ENCODE data around the gene EIF3B.
"Not testable (repeated sequence)": the region's sequence is repeated elsewhere in the genome, so short reads cannot be mapped to it uniquely, and the experiment has no call there.

EIF3B gene

DNA sequence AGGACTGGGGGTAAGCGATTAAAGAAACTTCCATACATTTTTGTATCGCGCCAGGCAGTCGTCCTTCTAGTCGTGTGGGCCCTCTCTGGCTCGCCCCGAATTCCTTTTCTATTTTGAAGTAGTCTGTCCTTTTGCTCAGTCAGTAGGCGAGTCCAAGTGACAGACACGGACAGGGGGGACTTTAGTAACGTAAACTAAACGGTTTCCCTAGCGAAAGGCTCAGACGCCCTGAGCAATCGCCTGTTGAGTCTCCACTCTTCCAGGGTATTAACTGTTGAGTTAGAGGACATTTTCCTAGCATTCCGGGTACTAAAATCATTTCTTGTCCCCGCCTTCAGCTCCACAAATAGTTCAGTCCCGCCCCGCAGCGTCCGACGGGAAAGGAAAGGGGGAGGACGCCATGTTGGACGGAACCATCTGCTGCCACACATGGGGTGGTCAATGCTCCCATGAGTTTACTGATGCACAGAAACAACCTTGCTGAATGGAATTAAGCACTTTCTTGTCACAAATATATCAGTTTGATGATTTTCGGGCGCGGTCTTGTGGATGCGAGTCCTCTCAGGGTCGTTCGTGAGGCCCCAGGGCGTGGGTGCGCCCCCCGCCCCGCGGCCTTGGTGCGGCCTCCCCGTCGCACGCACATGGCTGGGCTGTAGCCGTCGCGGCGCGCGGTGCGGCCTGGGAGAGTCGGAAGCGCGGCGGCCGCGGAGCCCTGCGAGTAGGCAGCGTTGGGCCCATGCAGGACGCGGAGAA lies at the start of gene EIF3B:
EIF3B (plus strand) TSS at position 642 of the 753 bp plus-strand sequence; CDS start at position 737, 95 bp downstream.
- Histone ChIP-seq H3K4me3 (peak within 1 kb of the TSS; percentile 88 to 100 (median 97)), H3K4me2 (peak within 1 kb of the TSS; percentile 82 to 98 (median 95)), H3K4me1 (peaks cover 43 to 49% (median 46%) of the 10 kb centered on the region in 10 experiments), H3K27ac (peak within 1 kb of the TSS; percentile 96 to 100 (median 100)), H3K36me3 (peaks cover 19 to 36% (median 34%) of the 10 kb centered on the region in 11 experiments), H4K20me1 (peaks cover 41 to 46% (median 45%) of the 10 kb centered on the region in 11 experiments), H3K9me3 (replicated peaks in 1 of 11) (no peaks in the 10 kb centered on the region), H3K27me3 (no peaks in the 10 kb centered on the region), H3K9ac (peak within 1 kb of the TSS; percentile 94 to 100 (median 99))
- TF ChIP-seq Cebpa-rat (IDR thresholded peaks at IDR 0.05) = no peak

DNA sequence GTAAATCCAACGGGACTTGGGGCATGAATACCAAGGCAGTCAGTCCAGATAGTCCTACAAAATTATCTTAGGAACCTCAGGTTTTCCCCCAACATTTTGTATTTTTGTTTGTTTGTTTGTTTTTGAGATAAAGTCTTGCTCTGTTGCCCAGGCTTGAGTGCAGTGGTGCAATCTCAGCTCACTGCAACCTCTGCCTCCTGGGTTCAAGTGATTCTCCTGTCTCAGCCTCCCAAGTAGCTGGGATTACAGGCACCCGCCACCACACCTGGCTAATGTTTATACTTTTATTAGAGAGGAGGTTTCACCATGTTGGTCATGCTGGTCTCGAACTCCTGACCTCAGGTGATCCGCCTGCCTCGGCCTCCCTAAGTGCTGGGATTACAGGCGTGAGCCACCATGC lies 49.4 kb upstream of the EIF3B start:
- H3K27me3 ChIP-seq, H3K4me3 ChIP-seq, H3K27ac ChIP-seq: not testable (repeated sequence)
- peak overlapping the region in 9 of 11 experiments; percentile 7 to 71 (median 18); a peak in 10 of 22 replicates for H3K4me2 ChIP-seq
- peaks cover 45 to 84% (median 55%) of the 10 kb centered on the region in 10 experiments for H3K4me1 ChIP-seq
- peaks cover 0 to 17% (median 13%) of the 10 kb centered on the region in 11 experiments; a peak in 13 of 22 replicates for H3K9me3 ChIP-seq (replicated peaks in 1 of 11)
- peaks cover 7 to 91% (median 25%) of the 10 kb centered on the region in 11 experiments; a peak in 13 of 22 replicates for H4K20me1 ChIP-seq
- peaks cover 5 to 43% (median 13%) of the 10 kb centered on the region in 11 experiments; a peak in 17 of 22 replicates for H3K36me3 ChIP-seq
- H3K9ac ChIP-seq = peak overlapping the region in 2 of 11 experiments; percentile 30; a peak in 3 of 22 replicates

DNA sequence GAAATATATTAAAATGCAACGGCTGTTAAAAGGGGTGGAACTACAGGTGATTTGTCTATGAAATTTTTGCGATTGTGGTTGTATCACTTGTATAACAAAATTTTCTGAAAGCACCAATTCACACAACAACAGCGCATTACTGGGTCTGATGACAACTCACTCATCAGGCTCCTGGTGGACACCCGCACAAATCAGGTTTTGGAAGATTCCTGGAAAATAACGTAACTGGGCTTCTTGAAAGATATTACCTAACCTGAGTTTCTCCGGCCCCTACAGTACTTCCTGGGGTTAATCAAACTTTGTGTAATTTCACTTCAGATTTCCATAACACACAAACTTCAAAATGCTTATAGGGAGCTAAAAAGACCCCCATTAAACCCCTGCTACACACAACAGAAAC lies 47.9 kb upstream of the EIF3B start:
- no peak for TF ChIP-seq Cebpa-rat (IDR thresholded peaks at IDR 0.05)
- Histone ChIP-seq H3K27ac (no peak overlapping the region), H4K20me1 (peaks cover 7 to 90% (median 30%) of the 10 kb centered on the region in 11 experiments; a peak in 13 of 22 replicates), H3K9ac (peak overlapping the region in 2 of 11 experiments; percentile 23 to 53; a peak in 2 of 22 replicates), H3K9me3 (replicated peaks in 1 of 11) (peaks cover 0 to 16% (median 13%) of the 10 kb centered on the region in 11 experiments; a peak in 13 of 22 replicates), H3K4me1 (peaks cover 43 to 84% (median 54%) of the 10 kb centered on the region in 10 experiments), H3K4me2 (peak overlapping the region; percentile 54 to 90 (median 74); a peak in 21 of 22 replicates), H3K36me3 (peaks cover 5 to 43% (median 13%) of the 10 kb centered on the region in 11 experiments; a peak in 17 of 22 replicates), H3K4me3 (peak overlapping the region in 1 of 10 experiments; percentile 23; a peak in 1 of 20 replicates), H3K27me3 (no peaks in the 10 kb centered on the region)

DNA sequence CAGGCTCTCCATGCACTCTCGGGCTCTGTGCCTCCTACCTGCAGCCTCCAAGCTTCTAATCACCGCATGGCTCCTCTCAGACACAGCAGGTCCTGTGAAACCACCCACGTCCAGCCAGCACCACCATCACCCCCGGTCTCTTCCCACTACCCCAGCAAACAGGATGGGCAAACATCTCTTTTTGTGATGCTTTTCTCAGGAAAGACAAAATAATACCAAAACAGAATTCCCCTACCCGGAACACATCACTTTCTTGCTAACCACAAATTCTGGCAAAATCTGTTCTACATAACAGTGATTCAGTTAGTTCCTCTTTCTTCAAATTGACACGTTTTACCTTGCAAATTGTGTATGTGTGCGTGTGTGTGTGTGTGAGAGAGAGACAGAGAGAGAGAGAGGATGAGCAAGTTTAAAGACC lies 46.9 kb upstream of the EIF3B start:
- Histone ChIP-seq H3K4me1 (peaks cover 50 to 85% (median 60%) of the 10 kb centered on the region in 10 experiments), H3K4me2 (peak overlapping the region; percentile 54 to 90 (median 74)), H3K4me3 (peak overlapping the region in 2 of 10 experiments; percentile 23 to 28; a peak in 3 of 20 replicates), H3K27ac (peak overlapping the region in 5 of 11 experiments; percentile 12 to 40 (median 31); a peak in 7 of 22 replicates), H3K36me3 (peaks cover 5 to 43% (median 13%) of the 10 kb centered on the region in 11 experiments; a peak in 17 of 22 replicates), H3K9ac (peak overlapping the region in 4 of 11 experiments; percentile 28 to 53 (median 42); a peak in 5 of 22 replicates), H3K27me3 (no peaks in the 10 kb centered on the region), H3K9me3 (replicated peaks in 1 of 11) (peaks cover 0 to 10% (median 5%) of the 10 kb centered on the region in 11 experiments; a peak in 13 of 22 replicates), H4K20me1 (peaks cover 15 to 94% (median 39%) of the 10 kb centered on the region in 11 experiments; a peak in 15 of 22 replicates)
- TF ChIP-seq Cebpa-rat (IDR thresholded peaks at IDR 0.05) = no peak

DNA sequence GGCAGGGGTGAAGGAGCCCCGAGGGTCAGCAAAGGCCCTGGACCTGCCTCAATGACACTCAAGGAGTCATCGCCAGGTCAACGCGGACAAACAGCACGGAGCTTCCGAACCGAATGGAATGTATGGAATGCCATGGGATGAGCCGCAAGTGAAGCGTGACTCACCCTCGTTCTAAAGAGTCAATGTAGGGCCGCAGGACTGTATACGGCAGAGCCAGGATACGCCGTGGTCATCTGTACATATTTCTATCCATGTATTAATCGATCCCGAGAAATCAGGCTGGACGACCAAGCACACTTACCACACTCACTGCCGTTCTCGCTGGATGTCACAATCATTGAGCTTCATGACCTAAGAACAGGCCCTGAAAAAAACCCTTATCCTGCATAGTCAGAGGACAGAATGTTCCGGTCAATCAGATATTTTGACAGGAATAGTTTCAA lies 44.7 kb upstream of the EIF3B start:
- H3K36me3 ChIP-seq = peaks cover 5 to 35% (median 13%) of the 10 kb centered on the region in 11 experiments; a peak in 17 of 22 replicates
- H3K4me2 ChIP-seq = peak overlapping the region in 5 of 11 experiments; percentile 29 to 95 (median 80); a peak in 5 of 22 replicates
- H3K9ac ChIP-seq = no peak overlapping the region
- H3K27me3 ChIP-seq = no peaks in the 10 kb centered on the region
- H3K4me3 ChIP-seq = no peak overlapping the region
- 0 out of 22 replicates have a peak overlapping the region, but pooled peaks of 1 of the 11 experiments have one; percentile 28 for H3K27ac ChIP-seq
- peaks cover 15 to 79% (median 39%) of the 10 kb centered on the region in 11 experiments; a peak in 15 of 22 replicates for H4K20me1 ChIP-seq
- H3K9me3 ChIP-seq (replicated peaks in 1 of 11) = no peaks in the 10 kb centered on the region; a peak in 2 of 22 replicates
- H3K4me1 ChIP-seq = peaks cover 57 to 83% (median 66%) of the 10 kb centered on the region in 10 experiments
- no peak for TF ChIP-seq Cebpa-rat (IDR thresholded peaks at IDR 0.05)

DNA sequence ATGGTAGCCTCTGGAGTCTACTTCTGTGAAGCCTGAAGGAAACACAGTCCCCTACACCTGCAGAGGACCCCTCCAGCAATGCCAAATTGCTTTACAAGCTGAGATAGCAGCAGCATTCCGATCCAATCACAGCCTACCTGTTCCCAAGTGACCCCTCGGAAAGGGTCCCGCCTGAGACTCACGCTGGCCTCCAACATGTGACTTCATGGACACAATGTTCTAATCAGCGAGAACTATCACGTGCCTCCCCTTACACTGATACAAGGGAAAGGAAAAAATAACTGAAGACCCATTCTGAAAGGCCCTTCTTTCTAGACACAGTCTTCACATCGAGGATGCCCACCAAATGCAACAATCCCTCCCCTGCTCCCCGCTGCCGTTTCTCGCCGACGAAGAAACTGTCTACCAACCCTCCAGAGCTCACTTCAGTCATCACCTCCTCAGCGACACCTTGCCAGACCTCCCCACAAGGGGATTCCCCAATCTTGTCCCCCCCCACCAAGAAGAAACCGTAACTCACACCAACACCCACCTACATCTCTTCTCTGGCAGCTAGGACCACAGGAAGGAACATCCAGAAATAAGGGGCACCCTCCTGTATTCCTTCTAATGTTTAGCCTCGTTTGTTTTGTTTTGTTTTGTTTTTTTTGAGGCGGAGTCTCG lies 42.2 kb upstream of the EIF3B start:
- Histone ChIP-seq H3K27me3 (no peaks in the 10 kb centered on the region), H3K4me1 (peaks cover 55 to 70% (median 61%) of the 10 kb centered on the region in 10 experiments), H3K9me3 (replicated peaks in 1 of 11) (peaks cover 0 to 13% (median 7%) of the 10 kb centered on the region in 11 experiments; a peak in 10 of 22 replicates), H3K27ac (peak overlapping the region in 1 of 11 experiments; percentile 31; a peak in 1 of 22 replicates), H3K9ac (peak overlapping the region in 3 of 11 experiments; percentile 91 to 99 (median 95); a peak in 5 of 22 replicates), H3K36me3 (peaks cover 5 to 21% (median 13%) of the 10 kb centered on the region in 11 experiments; a peak in 17 of 22 replicates), H3K4me2 (peak overlapping the region; percentile 47 to 98 (median 92)), H3K4me3 (peak overlapping the region in 3 of 10 experiments; percentile 71 to 95 (median 79); a peak in 6 of 20 replicates), H4K20me1 (peaks cover 11 to 54% (median 26%) of the 10 kb centered on the region in 11 experiments; a peak in 14 of 22 replicates)
- no peak for TF ChIP-seq Cebpa-rat (IDR thresholded peaks at IDR 0.05)

DNA sequence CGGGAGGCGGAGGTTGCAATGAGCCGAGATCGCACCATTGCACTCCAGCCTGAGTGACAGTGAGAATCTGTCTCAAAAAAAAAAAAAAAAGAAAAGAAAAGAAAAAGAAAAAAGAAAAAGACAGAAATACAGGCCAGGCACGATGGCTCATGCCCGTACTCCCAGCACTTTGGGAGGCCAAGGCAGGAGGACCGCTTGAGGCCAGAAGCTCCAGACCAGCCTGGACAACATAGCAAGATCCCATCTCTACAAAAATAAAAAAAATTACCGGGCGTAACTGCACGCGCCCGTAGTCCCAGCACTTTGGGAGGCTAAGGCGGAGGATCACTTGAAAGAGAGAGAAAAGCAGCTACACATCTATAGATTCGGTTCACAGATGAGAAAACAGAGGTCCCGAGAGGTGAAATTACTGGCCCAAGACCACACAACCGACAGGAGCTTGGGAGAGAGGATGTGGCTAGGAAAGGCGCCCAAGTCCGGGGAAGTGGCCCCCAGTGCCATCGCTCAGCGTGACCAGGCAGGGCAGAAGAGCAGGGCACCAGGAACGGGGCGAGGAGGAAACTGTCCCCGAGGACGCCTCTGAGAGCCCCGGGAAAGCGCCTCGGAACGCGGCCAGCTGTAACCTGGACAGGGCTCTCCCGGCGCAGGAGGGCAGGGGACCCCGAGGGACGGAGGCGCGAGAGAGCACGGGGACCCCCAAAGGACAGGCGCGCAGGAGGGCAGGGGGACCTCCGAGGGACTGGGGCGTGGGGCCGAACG lies 41.0 kb upstream of the EIF3B start:
- peak overlapping the region; percentile 80 to 95 (median 88) for H3K27ac ChIP-seq
- TF ChIP-seq Cebpa-rat (IDR thresholded peaks at IDR 0.05) = no peak
- H3K4me1 ChIP-seq = peaks cover 55 to 70% (median 61%) of the 10 kb centered on the region in 10 experiments
- peak overlapping the region; percentile 84 to 99 (median 90) for H3K9ac ChIP-seq
- peaks cover 5 to 18% (median 13%) of the 10 kb centered on the region in 11 experiments; a peak in 17 of 22 replicates for H3K36me3 ChIP-seq
- peaks cover 0 to 13% (median 7%) of the 10 kb centered on the region in 11 experiments; a peak in 10 of 22 replicates for H3K9me3 ChIP-seq (replicated peaks in 1 of 11)
- H3K27me3 ChIP-seq = no peaks in the 10 kb centered on the region
- H3K4me3 ChIP-seq = peak overlapping the region; percentile 71 to 95 (median 84)
- H4K20me1 ChIP-seq = peaks cover 5 to 42% (median 16%) of the 10 kb centered on the region in 11 experiments; a peak in 14 of 22 replicates
- peak overlapping the region; percentile 80 to 98 (median 92) for H3K4me2 ChIP-seq

All from BLaER1 treated with 17β-estradiol and CSF1 and Interleukin-3, amounts not matched to agents 10 nM and 100 nM (cell line).